CD4-positive, alpha-beta T cell treated with Interleukin-17A for 1 hour (primary cell): Measurements from ENCODE around the gene GDNF.
A peak's percentile ranks its signal among the peaks of the same experiment; 100 is the strongest.

Source experiments
- DNase-seq: peaks from one replicate; pipeline ENCODE4 v3.0.0-alpha.2; 2020

Gene GDNF

GRCh38 chr5:37846786-37847310 is 7.0 kb upstream of the GDNF start:
- no peak for DNase-seq

GRCh38 chr5:37844009-37844408 is 4.2 kb upstream of the GDNF start:
- no peak for DNase-seq

GRCh38 chr5:37842048-37842447 is 2.2 kb upstream of the GDNF start:
- DNase-seq, result no peak

GRCh38 chr5:37841203-37841602 is 1.4 kb upstream of the GDNF start:
- no peak for DNase-seq

- no peak for DNase-seq
Measured at GRCh38 chr5:37840053-37841034, 503 bp upstream of the GDNF start.

- DNase-seq, result no peak
Measured at GRCh38 chr5:37838933-37839341, 904 bp downstream of the GDNF start.

GRCh38 chr5:37838152-37838932 is 1.5 kb downstream of the GDNF start:
- no peak for DNase-seq

DNA sequence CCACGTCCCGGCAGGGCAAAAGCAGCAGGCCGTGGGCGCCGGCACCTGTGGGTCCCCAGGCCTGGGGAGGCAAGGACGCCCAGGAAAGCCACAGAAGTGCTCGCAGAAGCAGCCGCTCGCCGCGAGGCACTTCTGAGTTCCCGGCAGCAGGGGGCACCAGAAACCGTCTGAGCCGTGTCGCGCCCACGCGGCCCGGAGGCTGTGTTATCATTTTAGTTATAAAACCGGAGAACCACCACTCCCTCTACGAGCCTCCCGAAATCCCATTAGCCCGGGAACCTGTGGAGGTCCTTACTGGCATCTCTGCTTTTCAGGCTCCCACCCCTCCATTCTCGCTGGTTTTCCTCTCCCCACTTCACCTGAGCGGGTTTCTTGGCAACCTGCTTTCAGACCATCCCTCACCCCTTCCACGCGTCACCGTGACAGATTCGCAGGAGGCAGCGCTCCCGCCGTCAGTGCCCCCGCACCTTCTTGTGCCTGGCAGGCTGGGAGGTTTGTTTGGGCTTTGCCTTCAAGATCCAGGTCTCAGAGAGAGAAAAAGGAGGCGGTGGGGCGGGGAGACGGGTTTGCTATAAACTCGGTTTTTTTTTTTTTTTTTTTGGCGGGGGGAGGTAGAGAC is 2.3 kb downstream of the GDNF start:
- DNase-seq, result peak; percentile 16

GRCh38 chr5:37836592-37837413 is 3.0 kb downstream of the GDNF start:
- DNase-seq, result no peak

- no peak for DNase-seq
Measured at GRCh38 chr5:37836235-37836591, 3.6 kb downstream of the GDNF start.

GRCh38 chr5:37835380-37835973 is 4.4 kb downstream of the GDNF start:
- no peak for DNase-seq

- DNase-seq, result no peak
Measured at GRCh38 chr5:37834542-37835379, 5.1 kb downstream of the GDNF start.

GRCh38 chr5:37833990-37834389 is 5.9 kb downstream of the GDNF start:
- no peak for DNase-seq

DNA sequence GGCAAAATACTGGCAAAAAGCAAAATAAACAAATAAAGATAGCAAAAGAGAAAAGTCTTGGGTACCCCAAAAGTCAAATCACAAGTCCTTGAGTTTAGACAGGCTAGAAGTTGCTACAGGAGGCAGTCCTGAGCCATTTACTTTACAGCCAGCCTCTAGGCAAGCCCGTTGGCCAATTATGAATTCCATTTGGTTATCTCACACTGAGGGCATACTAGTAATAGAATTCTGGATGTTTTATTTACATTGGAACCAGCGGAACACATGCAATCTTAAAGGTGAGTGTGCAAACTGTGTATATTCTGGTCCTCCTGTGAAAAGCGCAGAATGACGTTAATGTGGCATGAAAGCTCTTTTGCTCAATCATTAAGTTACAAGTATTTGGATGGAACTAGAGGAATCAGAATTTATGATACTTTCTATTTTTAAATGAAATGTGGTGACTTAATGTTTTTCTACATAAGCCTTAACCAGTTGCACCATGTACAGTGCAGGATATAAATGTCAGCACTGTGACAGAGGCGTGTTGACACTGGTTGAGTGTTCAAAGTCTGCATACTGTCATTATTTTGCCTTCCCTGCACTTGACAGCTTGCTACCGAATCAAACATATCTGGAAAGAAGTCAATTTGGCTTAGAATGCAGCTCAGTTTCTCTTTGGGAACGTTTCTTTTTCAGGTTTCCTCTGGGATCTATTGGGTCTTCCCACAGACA is 7.9 kb downstream of the GDNF start:
- DNase-seq, result no peak

DNA sequence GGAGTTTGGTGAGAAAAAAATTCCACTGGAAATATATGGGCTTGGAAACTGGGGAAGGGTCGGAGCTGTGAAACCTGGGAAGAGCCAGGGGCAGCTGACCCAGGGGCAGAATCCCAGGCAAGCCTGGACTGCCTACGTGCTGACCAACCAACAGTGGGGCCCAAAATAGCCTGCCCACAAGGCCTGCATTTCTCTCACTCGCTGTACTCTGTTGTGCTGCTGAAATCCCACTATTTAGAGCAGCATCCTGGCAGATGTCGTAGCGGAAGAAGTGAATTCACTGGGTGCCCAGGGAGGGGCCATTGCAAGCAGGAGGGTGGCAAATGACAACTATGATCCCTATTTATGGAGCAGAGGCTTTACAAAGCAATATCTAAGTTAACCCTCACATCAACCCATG is 9.5 kb downstream of the GDNF start:
- DNase-seq, result no peak

GRCh38 chr5:37825334-37825915 is 14.4 kb downstream of the GDNF start:
- no peak for DNase-seq

- no peak for DNase-seq
Measured at GRCh38 chr5:37823433-37824152, 16.2 kb downstream of the GDNF start.

GRCh38 chr5:37816883-37817282 is 23.0 kb downstream of the GDNF start:
- DNase-seq, result no peak

DNA sequence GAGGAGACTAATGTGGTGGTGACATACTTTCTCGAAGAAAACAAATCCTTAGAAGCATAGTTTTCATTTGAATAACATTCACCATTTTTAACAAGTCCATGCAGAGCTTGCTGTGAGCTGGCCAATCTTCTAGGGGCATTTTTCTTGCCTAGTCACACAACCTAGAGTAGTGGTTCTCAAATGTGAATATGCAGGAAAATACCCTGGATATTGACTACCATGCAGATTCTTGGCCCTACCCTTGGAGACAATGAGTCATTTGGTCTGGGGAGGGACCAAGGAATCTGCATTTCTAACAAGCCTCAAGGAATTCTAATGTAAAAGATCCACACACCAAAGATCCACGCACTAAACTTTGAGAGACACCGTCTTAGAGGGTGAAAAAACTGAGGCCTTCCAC is 23.5 kb downstream of the GDNF start:
- no peak for DNase-seq
